Thyroid gland (tissue), 4 donors: ENCODE measurements around the gene SLC9B2. TPM values are rescaled to one million over a fixed set of nuclear protein-coding genes. Genes with fewer than 3 reads are reported as not detected.
"Not testable (repeated sequence)": the region's sequence is repeated elsewhere in the genome, so short reads cannot be mapped to it uniquely, and the experiment has no call there.

Experiments used
- DNase-seq, 2 donors: peaks; one replicate each; pipeline ENCODE4 v3.0.0-alpha.2; 2019
- H3K27ac ChIP-seq, 3 donors: fragments of 200-600 bp; sonication (generic); 1 replicate in 2 of 3; 2 replicates in 1 of 3; pipeline ENCODE4 v1.5.1; 2016 to 2019; ENCODE audit warnings: mild to moderate bottlenecking in 1 of 3, moderate library complexity in 1 of 3
- H3K27me3 ChIP-seq: fragments of 200-600 bp; sonication (generic); one replicate; pipeline ENCODE4 v1.5.1; 2019
- H3K36me3 ChIP-seq, 2 donors: fragments of 200-600 bp; sonication (generic); one replicate each; pipeline ENCODE4 v1.5.1; 2016 to 2019
- H3K4me1 ChIP-seq, 2 donors: fragments of 200-600 bp; sonication (generic); one replicate each; pipeline ENCODE4 v1.5.1; 2017 to 2019
- H3K4me3 ChIP-seq, 3 donors: fragments of 200-600 bp; sonication (generic); replicated peaks in 1 of 3; 1 replicate in 2 of 3; 2 replicates in 1 of 3; pipeline ENCODE4 v1.5.1; 2016; ENCODE audit warnings: mild to moderate bottlenecking in 1 of 3
- H3K9me3 ChIP-seq: fragments of 200-600 bp; sonication (generic); one replicate; pipeline ENCODE4 v1.5.1; 2017
- CTCF ChIP-seq, 6 experiments: fragments of 200-600 bp in 3 of 6; fragments of 450-650 bp in 3 of 6; sonication (generic) in 3 of 6; IDR thresholded peaks; one replicate each; pipeline ENCODE4 v1.5.1; 2016 to 2019; ENCODE audit warnings: antibody characterized with exemption in 6 of 6, mild to moderate bottlenecking in 2 of 6, inconsistent platforms in 1 of 6, moderate library complexity in 1 of 6
- POLR2A ChIP-seq, 2 donors: fragments of 450-650 bp; IDR thresholded peaks; one replicate each; pipeline ENCODE4 v1.6.1; 2017; ENCODE audit warnings: antibody characterized with exemption in 2 of 2, mild to moderate bottlenecking in 2 of 2, moderate library complexity in 1 of 2
- WGBS, 2 donors: methylation state at CpG; one replicate each; pipeline ENCODE4 v1.1.5; 2017; 5-methylcytosine and 5-hydroxymethylcytosine counted together
- intact Hi-C: fragments of 100-400 bp; cut with DNase I; formaldehyde crosslinking; loops from one replicate; pipeline ENCODE4 v1.15.1; 2023
- total RNA-seq, 4 donors: library from RNA; depleted of rRNA; stranded (reverse); fragments of >200 nt; gene quantifications; one replicate each; pipeline ENCODE4 v1.2.3, GENCODE V29; 2016

Gene SLC9B2
- total RNA-seq, 4 donors from 2014 or later, result 3.9 to 9.5 (median 7.1) TPM

- Histone ChIP-seq H3K27me3 (no peaks in the 10 kb centered on the region), H3K27ac (no peak overlapping the region), H3K4me1 (no peaks in the 10 kb centered on the region), H3K4me3 (no peak overlapping the region), H3K9me3 (no peaks in the 10 kb centered on the region), H3K36me3 (no peaks in the 10 kb centered on the region)
- no peak for TF ChIP-seq POLR2A (IDR thresholded peaks at IDR 0.05)
- TF ChIP-seq CTCF (IDR thresholded peaks at IDR 0.05), result no peak
- no peak for DNase-seq
- 57 to 70% methylated on average over 2 of the region's 2 CpGs for WGBS, 2 donors
- intact Hi-C loops, result loop anchor here (10.0 kb wide), 1 partner anchor 558 kb away; no protein-coding TSS in a partner anchor
Measured at GRCh38 chr4:103002551-103002950, 74.0 kb downstream of the SLC9B2 start.

GRCh38 chr4:102994803-102995202, 81.8 kb downstream of the SLC9B2 start:
- TF ChIP-seq POLR2A (IDR thresholded peaks at IDR 0.05), result no peak
- no peak for TF ChIP-seq CTCF (IDR thresholded peaks at IDR 0.05)
- Histone ChIP-seq H3K4me1 (no peaks in the 10 kb centered on the region), H3K36me3 (no peaks in the 10 kb centered on the region), H3K27me3 (no peaks in the 10 kb centered on the region), H3K27ac (no peak overlapping the region), H3K4me3 (no peak overlapping the region), H3K9me3 (no peaks in the 10 kb centered on the region)
- WGBS, 2 donors, result 90 to 94% methylated on average over 1 of the region's 1 CpG
- no peak for DNase-seq
- intact Hi-C loops, result no loop called here

- H3K27me3 ChIP-seq, H3K4me3 ChIP-seq, H3K36me3 ChIP-seq, H3K9me3 ChIP-seq, H3K27ac ChIP-seq, DNase-seq, intact Hi-C loops, H3K4me1 ChIP-seq: not testable (repeated sequence)
Measured at GRCh38 chr4:102993985-102994384, 82.6 kb downstream of the SLC9B2 start.

- intact Hi-C loops, result no loop called here
- H3K4me3 ChIP-seq, result no peak overlapping the region
- H3K36me3 ChIP-seq, result no peaks in the 10 kb centered on the region
- H3K27me3 ChIP-seq, result no peaks in the 10 kb centered on the region
- H3K4me1 ChIP-seq, result no peaks in the 10 kb centered on the region
- TF ChIP-seq CTCF (IDR thresholded peaks at IDR 0.05) (no peak), POLR2A (IDR thresholded peaks at IDR 0.05) (no peak)
- 96 to 97% methylated on average over 1 of the region's 1 CpG for WGBS, 2 donors
- no peak overlapping the region for H3K27ac ChIP-seq
- H3K9me3 ChIP-seq, result no peaks in the 10 kb centered on the region
- no peak for DNase-seq
Measured at GRCh38 chr4:102988429-102989020, 88.0 kb downstream of the SLC9B2 start.

- TF ChIP-seq POLR2A (IDR thresholded peaks at IDR 0.05) (no peak), CTCF (IDR thresholded peaks at IDR 0.05) (no peak)
- WGBS, 2 donors, result 97 to 98% methylated on average over 2 of the region's 2 CpGs
- Histone ChIP-seq H3K9me3 (no peaks in the 10 kb centered on the region), H3K36me3 (no peaks in the 10 kb centered on the region), H3K4me3 (no peak overlapping the region), H3K27ac (no peak overlapping the region), H3K4me1 (no peaks in the 10 kb centered on the region), H3K27me3 (no peaks in the 10 kb centered on the region)
- no peak for DNase-seq
- intact Hi-C loops, result no loop called here
Measured at GRCh38 chr4:102981005-102981404, 95.6 kb downstream of the SLC9B2 start.

Other genes starting within 250 kb of the SLC9B2 start
- gene UBE2D3, start 249.2 kb downstream of the SLC9B2 start, total RNA-seq, result 100 to 1,000 TPM; 379 to 633 (median 495) TPM
- 10 to 100 TPM; 29.3 to 37.0 (median 33.7) TPM for gene CISD2, start 207.8 kb downstream of the SLC9B2 start, total RNA-seq
- 1 to 10 TPM in 2 of 4 donors, under 1 TPM in 2; 0.45 to 1.2 (median 0.79) TPM for gene SLC9B1, start 57.1 kb downstream of the SLC9B2 start, total RNA-seq
- 100 to 1,000 TPM; 113 to 131 (median 128) TPM for gene BDH2, start 23.1 kb upstream of the SLC9B2 start, total RNA-seq
- gene CENPE, start 121.6 kb upstream of the SLC9B2 start, total RNA-seq, result under 1 TPM; 0.38 to 0.78 (median 0.53) TPM